Fibroblast of skin of left biceps (primary cell): ENCODE measurements around the gene PSMD5.
A peak's percentile ranks its signal among the peaks of the same experiment; 100 is the strongest.

ENCODE experiments used
- DNase-seq, 2 experiments: peaks; one replicate each; pipeline ENCODE4 v3.0.0-alpha.2; 2013; ENCODE audit warnings: low read depth in 2 of 2

PSMD5 gene

GRCh38 chr9:120875195-120875565 is 32.5 kb upstream of the PSMD5 start:
- no peak for DNase-seq

GRCh38 chr9:120874226-120875194 is 31.8 kb upstream of the PSMD5 start:
- no peak for DNase-seq

DNA sequence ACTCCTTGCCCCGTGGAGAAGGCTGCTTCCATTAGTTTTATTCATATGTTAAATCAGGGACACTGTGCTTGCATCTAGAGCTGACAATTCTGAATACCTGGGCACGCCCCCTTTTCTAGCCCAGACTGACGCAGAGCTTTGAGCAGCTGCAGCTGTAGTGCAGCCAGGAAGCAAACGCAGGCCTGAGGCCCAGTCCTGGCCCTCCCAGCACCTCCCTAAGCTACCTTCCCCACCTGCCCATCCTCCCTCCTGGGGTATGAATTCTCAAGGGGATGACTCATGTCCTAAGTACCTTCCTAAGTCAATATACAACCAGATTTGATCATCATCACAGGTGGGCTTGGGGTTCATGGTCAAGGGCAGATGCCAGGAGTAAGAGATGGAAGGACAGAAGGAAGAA is 30.8 kb upstream of the PSMD5 start:
- no peak for DNase-seq

- no peak for DNase-seq
Measured at GRCh38 chr9:120872791-120873502, 30.2 kb upstream of the PSMD5 start.

DNA sequence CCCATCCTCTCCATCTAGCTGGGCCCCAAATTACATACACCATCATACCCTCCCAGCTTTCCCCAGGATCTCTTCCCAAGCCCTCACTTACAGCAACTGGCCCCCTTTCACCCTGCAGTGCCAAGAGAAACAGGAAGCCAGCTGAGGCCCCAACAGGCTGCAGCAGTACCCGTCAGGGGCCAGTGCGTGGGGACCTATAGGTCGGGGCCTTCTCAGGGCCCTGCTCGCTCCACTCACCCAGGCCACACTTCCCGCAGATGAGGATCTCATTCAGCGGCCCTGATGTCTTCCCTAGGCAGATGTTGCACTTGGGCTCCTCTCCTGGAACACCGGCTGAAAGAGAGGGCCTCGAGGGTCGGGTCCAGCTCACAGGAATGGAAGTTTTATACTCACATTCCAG is 27.5 kb upstream of the PSMD5 start:
- no peak for DNase-seq

- no peak for DNase-seq
Measured at GRCh38 chr9:120869726-120870125, 27.0 kb upstream of the PSMD5 start.

- DNase-seq = no peak
Measured at GRCh38 chr9:120869360-120869687, 26.6 kb upstream of the PSMD5 start.

GRCh38 chr9:120868676-120869359 is 26.1 kb upstream of the PSMD5 start:
- peak; percentile 73 to 74 for DNase-seq

DNA sequence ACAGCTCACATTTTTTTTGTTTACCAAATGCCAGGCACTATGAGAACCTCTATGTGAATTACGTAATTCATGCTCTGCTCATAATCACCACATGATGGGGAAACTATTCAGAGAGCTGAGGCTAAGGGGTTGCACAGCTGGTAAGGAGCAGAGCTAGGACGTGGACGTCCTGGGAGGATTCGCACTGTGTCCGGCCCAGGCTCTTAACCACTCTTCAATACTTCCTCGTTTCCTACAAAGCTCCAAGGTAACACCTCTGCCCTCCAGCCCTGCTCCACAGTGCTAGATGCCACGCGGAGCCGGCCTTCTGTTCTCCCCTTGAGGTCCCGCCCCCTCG is 25.6 kb upstream of the PSMD5 start:
- no peak for DNase-seq

DNA sequence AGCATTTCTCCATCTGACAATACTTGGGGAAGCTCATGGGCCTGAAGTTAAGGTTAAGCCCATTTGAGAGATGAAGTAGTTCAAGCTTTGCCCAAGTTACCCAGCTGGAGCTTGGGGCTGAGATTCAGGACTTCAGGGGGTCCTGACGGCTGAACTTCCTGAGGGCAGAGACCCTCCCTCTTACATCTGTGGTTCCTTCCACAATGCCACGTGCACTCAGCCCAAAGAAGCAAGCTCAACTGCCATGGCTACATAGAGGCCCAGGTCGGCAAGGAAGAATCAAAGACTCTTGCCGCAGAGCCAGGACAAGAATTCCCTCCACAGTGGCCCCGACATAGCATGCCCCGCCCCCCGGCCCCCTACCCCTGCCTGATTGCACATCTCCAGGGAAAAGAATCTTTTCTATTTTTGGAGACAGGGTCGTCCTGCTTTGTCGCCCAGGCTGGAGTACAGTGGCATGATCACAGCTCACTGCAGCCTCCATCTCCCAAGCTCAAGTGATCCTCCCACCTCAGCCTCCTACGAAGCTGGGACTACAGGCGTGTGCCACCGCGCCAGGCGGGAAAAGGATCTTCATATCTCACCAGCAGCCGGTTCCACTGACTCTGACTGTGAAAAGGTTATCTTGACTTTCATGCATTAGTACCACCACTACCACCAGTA is 25.1 kb upstream of the PSMD5 start:
- no peak for DNase-seq

DNA sequence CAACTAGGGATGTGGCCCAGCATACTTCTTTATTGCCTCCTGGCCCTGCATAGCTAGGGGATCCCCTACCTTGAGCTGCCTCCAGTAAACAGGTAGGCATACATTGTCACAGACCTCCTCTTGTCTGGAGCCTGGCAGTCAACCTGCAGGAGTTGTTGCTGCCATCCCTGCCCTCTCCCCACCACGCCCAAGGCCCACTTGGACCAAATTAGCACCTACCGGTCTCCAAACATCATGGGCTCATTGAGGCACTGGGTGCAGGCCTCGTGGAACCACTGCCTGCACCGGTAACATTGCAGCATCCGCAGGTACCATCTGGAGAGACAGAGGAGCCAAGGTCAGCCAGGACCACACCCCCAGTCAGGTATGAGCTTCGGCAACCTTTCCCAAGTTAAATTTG is 23.9 kb upstream of the PSMD5 start:
- DNase-seq = no peak

- DNase-seq = no peak
Measured at GRCh38 chr9:120865809-120866208, 23.1 kb upstream of the PSMD5 start.

DNA sequence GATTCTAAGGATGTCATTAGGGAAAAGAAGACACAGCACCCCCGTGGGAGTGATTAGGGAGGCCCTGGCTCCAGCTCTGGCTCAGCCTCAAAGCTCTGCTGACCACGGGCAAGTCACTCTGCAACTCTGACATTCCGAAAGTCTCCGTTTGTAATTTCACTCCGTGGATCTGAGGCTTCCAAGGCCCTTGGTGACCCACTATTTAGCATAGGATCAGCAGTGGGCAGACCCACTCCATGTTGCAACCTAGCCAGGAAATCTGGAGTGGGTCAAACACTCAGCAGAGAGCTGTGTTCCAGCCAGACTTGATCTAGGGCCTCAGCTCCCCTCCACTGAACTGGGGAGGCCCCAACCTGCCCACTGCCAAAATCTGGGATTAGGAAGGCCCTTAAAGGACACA is 22.5 kb upstream of the PSMD5 start:
- DNase-seq = no peak

DNA sequence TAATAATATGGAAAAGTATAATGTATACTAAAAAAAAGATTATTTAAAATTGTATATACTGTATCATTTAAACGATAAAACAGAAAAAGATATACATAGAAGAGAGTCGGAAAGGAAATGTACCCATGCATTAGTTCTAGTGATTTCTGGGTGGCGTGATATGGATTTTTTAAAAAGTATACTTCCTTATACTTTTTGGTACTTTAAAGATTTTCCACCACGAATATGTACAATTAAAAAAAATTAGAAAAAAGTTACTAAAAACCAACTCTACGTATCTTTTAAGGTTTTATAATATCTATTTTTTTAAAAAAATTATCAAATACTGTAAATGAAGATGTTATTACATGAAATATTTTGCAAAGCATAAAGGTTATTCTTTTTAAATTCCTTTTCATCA is 22.0 kb upstream of the PSMD5 start:
- no peak for DNase-seq

DNA sequence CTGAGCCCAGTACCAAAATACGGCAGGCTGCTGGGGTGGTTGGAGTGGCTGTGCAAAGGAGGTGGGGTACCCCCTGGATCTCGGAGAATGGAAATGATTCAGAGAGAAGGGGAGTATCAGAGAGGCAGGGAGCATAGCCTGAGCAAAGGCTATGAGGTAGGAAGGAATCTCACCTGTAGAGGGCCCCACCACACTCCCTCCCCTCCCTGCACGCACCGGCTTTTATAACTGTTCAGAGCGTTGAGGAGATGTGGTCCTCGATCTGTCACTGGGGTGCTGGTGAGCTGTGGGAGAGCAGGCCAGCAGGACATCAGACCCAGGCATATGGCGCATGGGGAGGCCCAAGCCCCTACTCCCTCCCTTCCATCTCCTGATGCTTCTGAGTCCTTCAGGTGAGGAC is 21.1 kb upstream of the PSMD5 start:
- no peak for DNase-seq

- no peak for DNase-seq
Measured at GRCh38 chr9:120862452-120862851, 19.7 kb upstream of the PSMD5 start.

DNA sequence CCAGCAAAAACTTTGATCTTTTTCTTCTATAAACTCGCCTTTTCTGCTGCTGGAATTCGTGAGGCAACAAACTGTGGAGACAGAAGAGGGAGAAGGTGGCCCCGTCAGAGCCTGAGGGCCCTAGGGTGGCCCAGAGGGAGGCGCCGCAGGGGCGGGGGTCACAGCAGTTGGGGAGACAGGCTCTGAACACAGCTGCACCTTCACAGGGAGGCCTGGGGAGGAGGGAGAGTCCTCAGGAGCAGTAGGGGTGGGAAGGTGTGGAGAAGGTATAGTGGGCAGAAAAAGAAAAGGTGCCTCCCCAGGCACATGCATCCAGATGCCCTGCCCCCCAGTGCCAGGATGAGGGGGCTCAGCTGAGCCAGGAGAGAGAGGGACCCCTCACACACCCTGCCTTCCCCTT is 19.2 kb upstream of the PSMD5 start:
- DNase-seq = no peak

GRCh38 chr9:120860083-120860482 is 17.4 kb upstream of the PSMD5 start:
- DNase-seq = no peak

DNA sequence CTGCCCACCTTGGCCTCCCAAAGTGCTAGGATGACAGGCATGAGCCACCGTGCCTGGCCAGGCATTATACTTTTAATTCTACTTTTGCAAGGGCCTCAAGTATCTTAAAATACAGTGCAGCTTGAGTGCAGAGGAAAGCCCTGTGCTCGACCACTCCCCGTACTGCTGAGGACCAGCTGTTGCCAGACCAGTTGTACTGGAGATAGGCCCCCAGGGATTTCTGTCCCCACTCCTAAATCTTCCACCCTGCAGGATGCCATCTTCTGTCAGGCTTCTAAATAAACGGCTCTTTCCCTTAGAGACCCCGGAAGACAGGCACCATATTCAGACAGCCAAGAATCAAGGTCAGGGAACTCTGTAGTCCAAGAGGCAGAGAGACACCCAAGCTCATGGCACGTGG is 16.6 kb upstream of the PSMD5 start:
- no peak for DNase-seq

DNA sequence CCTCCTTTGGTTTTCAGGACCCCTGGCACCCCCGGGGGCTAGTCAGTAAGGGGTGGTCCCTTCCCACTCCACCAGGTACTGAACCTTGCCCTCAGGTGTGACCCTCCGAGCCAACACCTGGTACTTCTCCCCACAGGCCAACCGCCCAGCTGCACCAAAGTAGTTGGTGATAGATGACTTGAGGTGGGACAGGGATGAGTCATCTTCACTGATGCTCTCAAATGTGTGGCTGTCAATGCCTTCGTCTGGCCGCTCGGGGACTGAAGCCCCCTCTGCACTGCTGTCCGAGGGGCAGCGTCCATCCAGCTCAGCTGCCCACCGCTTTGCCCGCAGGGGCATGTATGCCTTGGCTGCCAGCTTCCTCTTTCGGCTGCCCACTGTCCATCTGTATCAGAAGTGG is 15.2 kb upstream of the PSMD5 start:
- DNase-seq = no peak

- DNase-seq = no peak
Measured at GRCh38 chr9:120857481-120857880, 14.8 kb upstream of the PSMD5 start.

- DNase-seq = no peak
Measured at GRCh38 chr9:120856700-120857099, 14.0 kb upstream of the PSMD5 start.
